Activated CD8-positive, alpha-beta T cell treated with anti-CD3 and anti-CD28 coated beads for 36 hours (primary cell): Measurements from ENCODE around the gene SLC2A4. TPM values are rescaled to one million over a fixed set of nuclear protein-coding genes. Genes with fewer than 3 reads are reported as not detected.
A peak's percentile ranks its signal among the peaks of the same experiment; 100 is the strongest.

ENCODE experiments used
- ATAC-seq: fragments of 200-7000 bp; cut with Tn5 transposase; one replicate; pipeline ENCODE4 v1.10.0; 2021; ENCODE audit warnings: mild to moderate bottlenecking, moderate library complexity
- CTCF ChIA-PET: fragments of 350-600 bp; sonication (Branson Sonifier 250); formaldehyde crosslinking; loops from one replicate; lab custom pipeline; 2021; ENCODE audit warnings: antibody characterized with exemption; lab: Charles Lee
- POLR2A ChIA-PET: fragments of 350-600 bp; sonication (Branson Sonifier 250); formaldehyde crosslinking; loops from one replicate; lab custom pipeline; 2021; ENCODE audit warnings: antibody characterized with exemption; lab: Charles Lee
- DNase-seq: peaks from one replicate; pipeline ENCODE4 v3.0.0-alpha.2; 2020
- H3K27ac Mint-ChIP-seq: one replicate; pipeline ENCODE4 v1.8.0; 2021; ENCODE audit warnings: mild to moderate bottlenecking, mixed read lengths
- H3K27me3 Mint-ChIP-seq: one replicate; pipeline ENCODE4 v1.8.0; 2021; ENCODE audit warnings: mixed read lengths
- H3K36me3 Mint-ChIP-seq: one replicate; pipeline ENCODE4 v1.8.0; 2021; ENCODE audit warnings: low read depth, mixed read lengths
- H3K4me1 Mint-ChIP-seq: one replicate; pipeline ENCODE4 v1.8.0; 2021; ENCODE audit warnings: low read depth, mixed read lengths
- H3K4me3 Mint-ChIP-seq: one replicate; pipeline ENCODE4 v1.8.0; 2021; ENCODE audit warnings: mild to moderate bottlenecking, moderate library complexity, mixed read lengths
- H3K9me3 Mint-ChIP-seq: one replicate; pipeline ENCODE4 v1.8.0; 2021; ENCODE audit warnings: mixed read lengths
- CTCF ChIP-seq: fragments of 200-600 bp; IDR thresholded peaks from one replicate; pipeline ENCODE4 v1.8.0; 2022; ENCODE audit warnings: antibody characterized with exemption, mild to moderate bottlenecking
- intact Hi-C: fragments of 100-400 bp; cut with micrococcal nuclease; formaldehyde crosslinking; loops from one replicate; pipeline ENCODE4 v1.10.0; 2022
- total RNA-seq, 2 experiments: library from RNA; stranded (reverse); gene quantifications; one replicate each; pipeline ENCODE4 v1.2.3, GENCODE V29; 2021

SLC2A4 gene
- total RNA-seq, 2 experiments from 2014 or later, result 0.07 to 0.25 TPM

DNA sequence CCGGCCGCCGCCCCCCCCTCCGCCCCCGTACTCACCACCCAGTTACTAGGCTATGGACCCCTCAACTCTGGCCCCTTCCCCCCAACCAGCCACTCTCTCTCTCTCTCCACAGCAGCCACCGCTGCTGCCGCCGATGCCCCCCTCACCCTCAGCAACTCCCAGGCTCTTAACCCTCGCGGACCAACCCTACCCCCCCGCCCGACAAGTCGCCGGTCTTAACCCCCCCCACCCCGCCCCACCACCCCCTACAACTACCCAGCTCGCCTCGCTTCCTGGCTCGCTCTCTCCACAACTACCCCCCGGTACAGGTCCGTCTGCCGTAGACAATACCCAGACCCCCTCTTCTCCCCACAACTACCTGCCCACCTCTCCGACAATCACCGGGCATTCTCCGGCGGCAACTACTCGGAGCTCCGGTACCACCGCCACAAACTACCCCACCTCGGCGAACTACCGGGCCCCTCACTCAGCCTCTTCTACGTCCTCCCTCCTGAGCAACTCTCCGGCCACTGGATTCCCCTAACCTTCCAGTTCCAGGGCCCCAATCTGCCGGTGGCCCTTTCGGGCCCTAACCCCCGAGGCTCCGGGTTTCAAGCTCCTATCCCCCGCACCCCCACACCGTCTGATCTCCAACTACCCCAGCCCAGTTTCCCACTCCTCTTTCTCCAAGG lies 43.0 kb upstream of the SLC2A4 start:
- ChIA-PET CTCF (interaction anchor here (2.5 to 7.2 kb wide), 2 partner anchors 11 to 19 kb away, joined by 7 to 41 read pairs; partner anchors contain the start of genes ACADVL and DLG4), POLR2A (interaction anchor here (0.8 to 15.6 kb wide), 10 partner anchors 11 to 448 kb away, joined by 3 to 261 read pairs (median 4); partner anchors contain the start of genes ACADVL, CTDNEP1, DLG4 and ELP5)
- DNase-seq (peak; percentile 48), ATAC-seq (no peak)
- no peaks in the 10 kb centered on the region for H3K9me3 Mint-ChIP-seq
- no peak for TF ChIP-seq CTCF
- H3K36me3 Mint-ChIP-seq, result peaks cover 35% of the 10 kb centered on the region
- intact Hi-C loops, result no loop called here
- H3K27me3 Mint-ChIP-seq, result peaks cover 2% of the 10 kb centered on the region
- peaks cover 53% of the 10 kb centered on the region for H3K4me1 Mint-ChIP-seq
- peak overlapping the region; percentile 97 for H3K27ac Mint-ChIP-seq
- peak overlapping the region; percentile 96 for H3K4me3 Mint-ChIP-seq

DNA sequence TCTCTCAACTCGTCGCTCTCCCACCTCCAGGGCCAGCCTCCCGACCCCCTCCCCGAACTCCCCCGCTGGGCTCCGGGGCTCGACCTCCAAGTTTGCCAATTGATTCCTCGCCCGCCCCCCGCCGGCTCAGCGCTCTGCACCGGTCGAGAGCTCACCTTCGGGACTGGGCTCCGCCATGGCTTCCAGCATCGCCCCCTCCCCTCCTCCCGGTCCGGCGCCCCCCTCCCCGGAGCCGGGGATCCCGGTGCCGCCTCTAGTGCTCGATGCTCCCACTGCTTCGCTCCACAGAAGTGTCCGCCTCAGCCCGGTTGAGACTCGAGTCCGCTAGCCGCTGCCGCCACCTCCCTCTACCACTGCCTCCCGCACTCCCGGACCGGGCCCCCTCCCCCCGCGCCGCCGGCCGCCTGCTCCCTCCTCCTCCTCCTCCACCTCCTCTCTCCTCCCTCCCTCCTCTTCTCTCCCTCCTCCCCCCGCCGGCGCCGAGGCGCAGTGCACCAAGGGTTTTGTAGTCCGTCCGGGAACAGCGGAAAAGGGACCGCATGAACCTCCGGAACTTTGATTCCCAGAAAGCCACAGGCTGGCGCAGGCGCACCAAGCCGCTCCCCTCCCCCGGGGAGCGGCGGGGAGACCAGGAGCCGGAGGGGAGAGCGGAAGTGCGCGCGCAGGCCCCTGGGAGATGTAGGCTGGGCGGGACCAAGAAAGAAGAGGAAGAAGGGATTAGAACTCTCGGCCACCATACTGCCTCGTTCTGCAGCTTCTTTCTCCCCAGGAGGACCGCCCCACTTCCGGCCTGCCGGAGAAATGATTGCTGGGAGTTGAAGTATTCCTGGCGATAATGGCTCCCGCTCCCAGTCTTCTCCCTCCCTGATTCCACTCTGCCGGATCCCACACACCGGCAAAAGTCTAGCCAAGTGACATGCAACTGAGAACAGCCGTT lies 42.2 kb upstream of the SLC2A4 start, which contains the start of gene PHF23:
Gene PHF23, minus strand, starts transcription at position 367 of the 937 bp plus-strand sequence. Its CDS starts 178 bp downstream, at position 189.
- TF ChIP-seq CTCF, result no peak
- POLR2A ChIA-PET, result interaction anchor here (0.7 to 15.6 kb wide), 9 partner anchors 10 to 447 kb away, joined by 3 to 261 read pairs (median 4); partner anchors contain the start of genes ACADVL, CTDNEP1, DLG4 and ELP5
- peak within 1 kb of the TSS; percentile 96 for H3K4me3 Mint-ChIP-seq
- H3K27ac Mint-ChIP-seq, result peak within 1 kb of the TSS; percentile 97
- peak; percentile 76 for ATAC-seq
- intact Hi-C loops, result no loop called here
- peak; percentile 98 for DNase-seq
- peaks cover 53% of the 10 kb centered on the region for H3K4me1 Mint-ChIP-seq
- no peaks in the 10 kb centered on the region for H3K9me3 Mint-ChIP-seq
- H3K27me3 Mint-ChIP-seq, result peaks cover 2% of the 10 kb centered on the region
- CTCF ChIA-PET, result interaction anchor here (2.5 to 7.2 kb wide), 2 partner anchors 10 to 19 kb away, joined by 7 to 41 read pairs; partner anchors contain the start of genes ACADVL and DLG4
- peaks cover 34% of the 10 kb centered on the region for H3K36me3 Mint-ChIP-seq

- Mint-ChIP-seq H3K36me3 (peaks cover 28% of the 10 kb centered on the region), H3K27ac (peak overlapping the region; percentile 97), H3K27me3 (no peaks in the 10 kb centered on the region), H3K9me3 (no peaks in the 10 kb centered on the region), H3K4me3 (peak overlapping the region; percentile 96), H3K4me1 (peaks cover 45% of the 10 kb centered on the region)
- TF ChIP-seq CTCF, result no peak
- ATAC-seq (no peak), DNase-seq (no peak)
- ChIA-PET CTCF (interaction anchor here (1.7 to 7.2 kb wide), 2 partner anchors 20 to 55 kb away, joined by 4 to 41 read pairs; partner anchors contain the start of genes ACADVL and DLG4), POLR2A (interaction anchor here (0.7 to 15.6 kb wide), 6 partner anchors 9 to 446 kb away, joined by 3 to 261 read pairs (median 5); partner anchors contain the start of genes ACADVL, CTDNEP1, DLG4 and ELP5)
- intact Hi-C loops, result no loop called here
These were observed 41.1 kb upstream of the SLC2A4 start for GRCh38 chr17:7240375-7240774.

DNA sequence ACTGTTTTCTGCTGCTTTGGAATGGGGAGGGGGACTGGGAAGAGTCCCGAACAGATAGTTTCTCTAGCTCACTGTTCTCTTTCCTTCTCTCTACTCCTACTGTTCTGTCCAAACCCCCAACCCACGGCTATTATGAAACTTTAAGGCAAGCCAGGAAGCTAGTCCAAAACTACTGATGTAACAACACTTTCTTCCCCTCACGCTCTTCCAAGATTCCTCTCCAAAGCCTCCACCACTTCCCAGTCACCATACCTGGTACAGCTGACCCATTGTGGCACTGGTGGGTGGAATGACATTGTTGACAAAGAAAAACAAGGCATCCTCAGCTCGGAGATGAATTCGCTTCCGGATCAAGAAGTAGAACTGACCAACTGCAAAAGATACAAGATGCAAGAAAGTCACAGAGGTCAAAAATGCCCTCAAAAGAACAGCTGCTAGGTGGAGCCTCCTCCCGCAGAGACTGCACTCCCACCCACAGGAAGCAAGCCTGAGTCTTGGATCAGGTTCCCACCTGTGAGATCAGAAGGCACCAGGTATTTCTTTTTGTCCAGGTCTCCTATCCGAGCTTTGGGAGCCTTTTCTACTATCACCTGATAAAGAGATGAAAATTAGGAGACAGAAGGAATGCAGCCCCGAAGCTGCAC lies 40.3 kb upstream of the SLC2A4 start:
- Mint-ChIP-seq H3K27me3 (no peaks in the 10 kb centered on the region), H3K4me1 (peaks cover 38% of the 10 kb centered on the region), H3K27ac (peak overlapping the region; percentile 97), H3K4me3 (peak overlapping the region; percentile 82), H3K9me3 (no peaks in the 10 kb centered on the region), H3K36me3 (peaks cover 26% of the 10 kb centered on the region)
- intact Hi-C loops, result no loop called here
- ChIA-PET POLR2A (interaction anchor here (0.7 to 15.6 kb wide), 7 partner anchors 8 to 334 kb away, joined by 3 to 261 read pairs (median 4); partner anchors contain the start of genes ACADVL, CTDNEP1, DLG4 and ELP5), CTCF (interaction anchor here (0.7 to 7.2 kb wide), 3 partner anchors 10 to 55 kb away, joined by 4 to 41 read pairs (median 4); partner anchors contain the start of genes ACADVL and DLG4)
- no peak for TF ChIP-seq CTCF
- ATAC-seq, result no peak
- DNase-seq, result no peak
